ENCODE results near the gene SFT2D1. TPM values are rescaled to one million over a fixed set of nuclear protein-coding genes. Genes with fewer than 3 reads are reported as not detected.

The SFT2D1 gene
- total and polyA plus RNA-seq, 9 of the 15 experiments (the other 6 are each of a cell fraction or from before 2014, with no cell fraction given), result 54.4 to 140 (median 74.6) TPM

DNA sequence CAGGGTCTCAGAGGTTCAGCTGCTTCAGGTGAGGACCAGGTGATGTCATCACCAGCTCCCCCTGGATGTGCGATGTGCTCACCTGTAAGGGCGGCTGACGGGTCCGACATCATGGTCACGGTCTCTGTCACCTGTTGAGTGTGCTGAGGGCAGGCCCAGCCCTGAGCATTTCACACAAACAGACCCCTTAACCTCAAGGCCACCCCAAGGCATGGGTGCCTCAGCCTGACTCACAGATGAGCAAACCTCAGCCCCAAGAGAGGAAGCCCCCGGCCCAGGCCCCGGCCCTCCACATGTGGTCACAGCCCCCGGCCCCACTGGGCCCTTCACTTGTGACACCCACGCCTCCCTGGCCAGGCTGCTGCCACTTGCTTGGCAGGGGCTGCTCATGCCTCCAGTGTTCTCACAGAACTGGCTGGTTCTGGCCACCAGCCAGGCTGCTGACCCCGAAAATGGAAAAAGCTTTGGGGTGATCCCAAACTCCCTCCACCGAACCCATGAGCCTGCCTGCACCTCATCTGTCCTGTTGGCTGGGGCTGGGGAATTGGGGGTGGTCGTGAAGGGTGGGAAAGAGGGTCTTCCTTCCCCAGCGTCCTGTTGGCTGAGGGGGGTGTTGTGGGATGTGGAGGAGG, 67.5 kb downstream of the SFT2D1 start:
- intact Hi-C loops (cut with micrococcal nuclease) (loop anchor here (1.0 to 10.0 kb wide), 7 partner anchors 35 to 500 kb away; partner anchors contain the start of gene MPC1), in situ Hi-C loops (cut with MboI) (loop anchor here (5.0 kb wide), 1 partner anchor 112 kb away; no protein-coding TSS in a partner anchor)
- Histone ChIP-seq H3K4me3 (no peak overlapping the region), H3K4me1 (replicated peaks in 1 of 2; ENCODE audit: control insufficient read depth in 2 of 2, insufficient read depth in 2 of 2, low read length in 2 of 2) (peaks cover 0 to 6% of the 10 kb centered on the region in 2 experiments; a peak in 1 of 5 replicates), H3K9me1 (ENCODE audit: control insufficient read depth, insufficient read depth, low read length) (no peaks in the 10 kb centered on the region), H4K20me1 (replicated peaks; ENCODE audit: control insufficient read depth, insufficient read depth, low read length) (no peaks in the 10 kb centered on the region), H3K9ac (ENCODE audit: insufficient read depth in 1 of 2, low read depth in 2 of 2, low read length in 2 of 2) (no peak overlapping the region; a peak in 1 of 4 replicates), H3K4me2 (ENCODE audit: insufficient read depth, low read length) (no peak overlapping the region), H3K27ac (ENCODE audit: extremely low read depth, low read depth, low read length) (no peak overlapping the region), H2AFZ (ENCODE audit: low read depth, low read length) (no peak overlapping the region), H3K9me3 (replicated peaks; ENCODE audit: control insufficient read depth, insufficient read depth, low read depth, low read length) (no peaks in the 10 kb centered on the region), H3K27me3 (ENCODE audit: control insufficient read depth in 2 of 2, insufficient read depth in 2 of 2, low read length in 2 of 2) (peaks cover 19 to 54% of the 10 kb centered on the region in 2 experiments), H3K79me2 (ENCODE audit: control insufficient read depth, insufficient read depth, low read length) (no peaks in the 10 kb centered on the region), H3K36me3 (ENCODE audit: control insufficient read depth, insufficient read depth, low read length) (no peaks in the 10 kb centered on the region)
- ChIA-PET POLR2A (no interaction called here), CTCF (ENCODE audit: low intra/inter-chr PET ratio) (interaction anchor here (0.6 to 4.1 kb wide), 5 partner anchors 39 to 126 kb away, joined by 3 to 37 read pairs (median 3); no protein-coding TSS in a partner anchor)
- DNase-seq (ENCODE audit: extremely low read depth in 1 of 4, low spot score in 3 of 4) (no peak), ATAC-seq (no peak), FAIRE-seq (no peak)
- no peak for TF ChIP-seq YBX1 (IDR thresholded peaks at IDR 0.05)
- TF ChIP-seq RFX1 (IDR thresholded peaks at IDR 0.05), result no peak
- TF ChIP-seq TFAM (CRISPR knock-in tag; conservative IDR thresholded peaks at IDR 0.05), result no peak
- TF ChIP-seq, protein P1, sequence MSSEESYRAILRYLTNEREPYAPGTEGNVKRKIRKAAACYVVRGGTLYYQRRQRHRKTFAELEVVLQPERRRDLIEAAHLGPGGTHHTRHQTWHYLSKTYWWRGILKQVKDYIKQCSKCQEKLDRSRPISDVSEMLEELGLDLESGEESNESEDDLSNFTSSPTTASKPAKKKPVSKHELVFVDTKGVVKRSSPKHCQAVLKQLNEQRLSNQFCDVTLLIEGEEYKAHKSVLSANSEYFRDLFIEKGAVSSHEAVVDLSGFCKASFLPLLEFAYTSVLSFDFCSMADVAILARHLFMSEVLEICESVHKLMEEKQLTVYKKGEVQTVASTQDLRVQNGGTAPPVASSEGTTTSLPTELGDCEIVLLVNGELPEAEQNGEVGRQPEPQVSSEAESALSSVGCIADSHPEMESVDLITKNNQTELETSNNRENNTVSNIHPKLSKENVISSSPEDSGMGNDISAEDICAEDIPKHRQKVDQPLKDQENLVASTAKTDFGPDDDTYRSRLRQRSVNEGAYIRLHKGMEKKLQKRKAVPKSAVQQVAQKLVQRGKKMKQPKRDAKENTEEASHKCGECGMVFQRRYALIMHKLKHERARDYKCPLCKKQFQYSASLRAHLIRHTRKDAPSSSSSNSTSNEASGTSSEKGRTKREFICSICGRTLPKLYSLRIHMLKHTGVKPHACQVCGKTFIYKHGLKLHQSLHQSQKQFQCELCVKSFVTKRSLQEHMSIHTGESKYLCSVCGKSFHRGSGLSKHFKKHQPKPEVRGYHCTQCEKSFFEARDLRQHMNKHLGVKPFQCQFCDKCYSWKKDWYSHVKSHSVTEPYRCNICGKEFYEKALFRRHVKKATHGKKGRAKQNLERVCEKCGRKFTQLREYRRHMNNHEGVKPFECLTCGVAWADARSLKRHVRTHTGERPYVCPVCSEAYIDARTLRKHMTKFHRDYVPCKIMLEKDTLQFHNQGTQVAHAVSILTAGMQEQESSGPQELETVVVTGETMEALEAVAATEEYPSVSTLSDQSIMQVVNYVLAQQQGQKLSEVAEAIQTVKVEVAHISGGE (CRISPR knock-in tag; IDR thresholded peaks at IDR 0.05), result no peak
- TF ChIP-seq L3MBTL2 (IDR thresholded peaks at IDR 0.05), result no peak
- TF ChIP-seq ZBTB17 (CRISPR knock-in tag; IDR thresholded peaks at IDR 0.05), result no peak
- no peak for TF ChIP-seq HMG20B (CRISPR knock-in tag; IDR thresholded peaks at IDR 0.05)
- TF ChIP-seq, protein P2, sequence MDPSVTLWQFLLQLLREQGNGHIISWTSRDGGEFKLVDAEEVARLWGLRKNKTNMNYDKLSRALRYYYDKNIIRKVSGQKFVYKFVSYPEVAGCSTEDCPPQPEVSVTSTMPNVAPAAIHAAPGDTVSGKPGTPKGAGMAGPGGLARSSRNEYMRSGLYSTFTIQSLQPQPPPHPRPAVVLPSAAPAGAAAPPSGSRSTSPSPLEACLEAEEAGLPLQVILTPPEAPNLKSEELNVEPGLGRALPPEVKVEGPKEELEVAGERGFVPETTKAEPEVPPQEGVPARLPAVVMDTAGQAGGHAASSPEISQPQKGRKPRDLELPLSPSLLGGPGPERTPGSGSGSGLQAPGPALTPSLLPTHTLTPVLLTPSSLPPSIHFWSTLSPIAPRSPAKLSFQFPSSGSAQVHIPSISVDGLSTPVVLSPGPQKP (CRISPR knock-in tag; IDR thresholded peaks at IDR 0.05), result no peak
- no peak for TF ChIP-seq ZNF133 (CRISPR knock-in tag; IDR thresholded peaks at IDR 0.05)
- TF ChIP-seq SRSF1 (IDR thresholded peaks at IDR 0.05; ENCODE audit: low read depth, low read length), result no peak
- TF ChIP-seq NCOA6 (IDR thresholded peaks at IDR 0.05), result no peak
- TF ChIP-seq LEF1 (IDR thresholded peaks at IDR 0.05), result no peak
- TF ChIP-seq, protein P3, sequence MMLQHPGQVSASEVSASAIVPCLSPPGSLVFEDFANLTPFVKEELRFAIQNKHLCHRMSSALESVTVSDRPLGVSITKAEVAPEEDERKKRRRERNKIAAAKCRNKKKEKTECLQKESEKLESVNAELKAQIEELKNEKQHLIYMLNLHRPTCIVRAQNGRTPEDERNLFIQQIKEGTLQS (IDR thresholded peaks at IDR 0.05), result no peak
- TF ChIP-seq, protein P3 (CRISPR knock-in tag; conservative IDR thresholded peaks at IDR 0.05), result no peak
- no peak for TF ChIP-seq MAZ (CRISPR knock-in tag; conservative IDR thresholded peaks at IDR 0.05 in 1 of 2, IDR thresholded peaks at IDR 0.05 in 1 of 2)
- TF ChIP-seq SNIP1 (IDR thresholded peaks at IDR 0.05; ENCODE audit: low read depth), result no peak
- TF ChIP-seq ZKSCAN3 (CRISPR knock-in tag; IDR thresholded peaks at IDR 0.05), result no peak
- WGBS (ENCODE audit: insufficient coverage, low coverage, missing lambda C conversion rate), result 3% methylated on average over 11 of the region's 13 CpGs
- BruUV-seq (replicated peaks), result no TSS peak
